ENCODE results near the gene SCNN1B.

The SCNN1B gene

GRCh38 chr16:23306199-23307100 lies 4.3 kb downstream of the SCNN1B start:
- H3K9me3 ChIP-seq (ENCODE audit: control insufficient read depth, low read length): no peaks in the 10 kb centered on the region
- no peak overlapping the region for H3K27ac ChIP-seq
- H3K4me1 ChIP-seq: no peaks in the 10 kb centered on the region
- H2AFZ ChIP-seq: no peak overlapping the region
- TF ChIP-seq CTCF (IDR thresholded peaks at IDR 0.05): no peak
- no peaks in the 10 kb centered on the region for H3K79me2 ChIP-seq
- no peaks in the 10 kb centered on the region for H3K36me3 ChIP-seq (ENCODE audit: control insufficient read depth, insufficient read depth, low read length)
- H3K27me3 ChIP-seq (ENCODE audit: control insufficient read depth, insufficient read depth, low read length): peaks cover 7% of the 10 kb centered on the region
- H3K9ac ChIP-seq: no peak overlapping the region
- no peak overlapping the region for H3K4me2 ChIP-seq (ENCODE audit: low read length)
- H3K4me3 ChIP-seq (ENCODE audit: low read depth, low read length): no peak overlapping the region

GRCh38 chr16:23310217-23310616 lies 8.1 kb downstream of the SCNN1B start:
- Histone ChIP-seq H3K9me3 (ENCODE audit: control insufficient read depth, low read length) (no peaks in the 10 kb centered on the region), H3K79me2 (no peaks in the 10 kb centered on the region), H3K4me2 (ENCODE audit: low read length) (no peak overlapping the region), H3K27ac (no peak overlapping the region), H3K36me3 (ENCODE audit: control insufficient read depth, insufficient read depth, low read length) (no peaks in the 10 kb centered on the region), H3K4me1 (no peaks in the 10 kb centered on the region), H2AFZ (no peak overlapping the region), H3K27me3 (ENCODE audit: control insufficient read depth, insufficient read depth, low read length) (no peaks in the 10 kb centered on the region), H3K9ac (no peak overlapping the region), H3K4me3 (ENCODE audit: low read depth, low read length) (no peak overlapping the region)
- no peak for TF ChIP-seq CTCF (IDR thresholded peaks at IDR 0.05)

- TF ChIP-seq CTCF (IDR thresholded peaks at IDR 0.05): no peak
- no peaks in the 10 kb centered on the region for H3K27me3 ChIP-seq (ENCODE audit: control insufficient read depth, insufficient read depth, low read length)
- H3K4me1 ChIP-seq: no peaks in the 10 kb centered on the region
- H3K4me2 ChIP-seq (ENCODE audit: low read length): no peak overlapping the region
- H2AFZ ChIP-seq: no peak overlapping the region
- H3K27ac ChIP-seq: no peak overlapping the region
- no peaks in the 10 kb centered on the region for H3K79me2 ChIP-seq
- no peaks in the 10 kb centered on the region for H3K9me3 ChIP-seq (ENCODE audit: control insufficient read depth, low read length)
- H3K4me3 ChIP-seq (ENCODE audit: low read depth, low read length): no peak overlapping the region
- H3K9ac ChIP-seq: no peak overlapping the region
- no peaks in the 10 kb centered on the region for H3K36me3 ChIP-seq (ENCODE audit: control insufficient read depth, insufficient read depth, low read length)
Observed at GRCh38 chr16:23310744-23311143, 8.6 kb downstream of the SCNN1B start.

GRCh38 chr16:23316232-23316631 lies 14.1 kb downstream of the SCNN1B start:
- Histone ChIP-seq H3K4me1 (no peaks in the 10 kb centered on the region), H3K27me3 (ENCODE audit: control insufficient read depth, insufficient read depth, low read length) (no peaks in the 10 kb centered on the region), H3K9ac (no peak overlapping the region), H3K4me2 (ENCODE audit: low read length) (no peak overlapping the region), H3K9me3 (ENCODE audit: control insufficient read depth, low read length) (no peaks in the 10 kb centered on the region), H3K36me3 (ENCODE audit: control insufficient read depth, insufficient read depth, low read length) (no peaks in the 10 kb centered on the region), H3K79me2 (no peaks in the 10 kb centered on the region), H2AFZ (no peak overlapping the region), H3K27ac (no peak overlapping the region), H3K4me3 (ENCODE audit: low read depth, low read length) (no peak overlapping the region)
- no peak for TF ChIP-seq CTCF (IDR thresholded peaks at IDR 0.05)
